A673 (cell line): Measurements from ENCODE around the gene ANKRD44.

ENCODE experiments used
- CTCF ChIP-seq: fragments of 300-800, 200-600 bp; sonication (generic); conservative IDR thresholded peaks from 2 replicates; pipeline ENCODE4 v1.5.1; 2017; ENCODE audit warnings: low read depth, mild to moderate bottlenecking, antibody characterized with exemption, low read length, moderate library complexity, mixed read lengths
- EZH2 ChIP-seq: fragments of 200-600 bp; sonication (generic); IDR thresholded peaks from 2 replicates; pipeline ENCODE4 v1.6.1; 2017; ENCODE audit warnings: borderline replicate concordance, low read depth, mild to moderate bottlenecking, mixed read lengths, antibody characterized with exemption, low read length; ENCODE audit not compliant: poor library complexity, severe bottlenecking

DNA sequence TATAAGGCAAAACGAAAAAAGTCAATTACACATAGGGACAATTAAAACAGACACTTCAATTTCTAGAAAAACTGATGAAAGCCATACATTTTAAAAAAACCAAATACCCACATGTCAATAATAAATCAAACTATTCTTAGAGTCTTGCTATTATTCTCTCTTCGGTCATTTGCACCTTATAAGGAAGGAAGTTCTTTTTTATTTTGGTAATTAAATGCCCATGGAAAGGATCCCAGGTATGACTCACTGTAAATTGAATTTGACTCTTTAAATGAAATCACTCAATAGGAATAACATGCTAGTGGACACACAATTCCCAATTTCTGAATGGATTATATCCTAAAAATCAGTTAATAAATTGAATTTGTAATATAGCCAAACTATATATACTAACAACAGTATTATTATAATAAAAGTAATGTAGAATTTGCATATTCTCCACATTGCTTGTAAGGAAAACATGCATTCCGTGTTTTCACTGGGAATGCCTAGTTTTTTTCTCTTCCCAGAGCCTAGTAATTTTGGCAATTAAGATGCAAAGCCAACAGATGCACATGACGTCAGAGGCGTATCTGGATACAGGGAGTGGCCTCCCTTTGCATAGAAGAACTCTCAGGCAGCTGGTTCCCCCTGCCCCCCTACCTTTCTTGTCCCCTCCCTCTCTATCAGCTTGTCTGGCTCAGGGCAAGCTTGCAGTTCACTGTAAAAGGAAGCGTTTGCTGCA, 230.6 kb downstream of the ANKRD44 start:
- TF ChIP-seq EZH2 (no peak), CTCF (no peak)
